ENCODE measurements around the gene HHIPL1. TPM values are rescaled to one million over a fixed set of nuclear protein-coding genes. Genes with fewer than 3 reads are reported as not detected.
A peak's percentile ranks its signal among the peaks of the same experiment; 100 is the strongest.

The HHIPL1 gene
- total RNA-seq, 1 experiment from 2014 or later, result not detected

DNA sequence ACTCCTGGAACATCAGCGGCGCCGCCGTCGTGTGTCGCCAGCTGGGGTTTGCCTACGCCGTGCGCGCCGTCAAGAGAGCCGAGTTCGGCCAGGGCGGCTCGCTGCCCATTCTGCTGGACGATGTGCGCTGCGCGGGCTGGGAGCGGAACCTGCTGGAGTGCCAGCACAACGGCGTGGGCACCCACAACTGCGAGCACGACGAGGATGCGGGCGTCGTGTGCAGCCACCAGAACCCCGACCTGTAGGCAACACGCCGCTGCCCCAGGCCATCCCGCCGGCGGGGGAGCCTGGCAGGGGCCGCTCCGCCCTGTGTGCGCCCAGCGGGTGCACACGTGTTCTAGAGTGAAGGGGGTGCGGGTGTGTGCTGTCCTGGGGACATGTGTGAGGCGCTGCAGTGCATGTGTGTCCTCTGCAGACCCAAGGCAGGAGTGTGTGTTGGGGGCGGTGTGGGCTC, 30.5 kb downstream of the HHIPL1 start:
- no peak for DNase-seq (ENCODE audit: low spot score)

GRCh38 chr14:99675951-99676350, 31.0 kb downstream of the HHIPL1 start:
- no peak for DNase-seq (ENCODE audit: low spot score)

- DNase-seq (ENCODE audit: low spot score), result peak; percentile 67
Measured at GRCh38 chr14:99676657-99677056, 31.7 kb downstream of the HHIPL1 start.

DNA sequence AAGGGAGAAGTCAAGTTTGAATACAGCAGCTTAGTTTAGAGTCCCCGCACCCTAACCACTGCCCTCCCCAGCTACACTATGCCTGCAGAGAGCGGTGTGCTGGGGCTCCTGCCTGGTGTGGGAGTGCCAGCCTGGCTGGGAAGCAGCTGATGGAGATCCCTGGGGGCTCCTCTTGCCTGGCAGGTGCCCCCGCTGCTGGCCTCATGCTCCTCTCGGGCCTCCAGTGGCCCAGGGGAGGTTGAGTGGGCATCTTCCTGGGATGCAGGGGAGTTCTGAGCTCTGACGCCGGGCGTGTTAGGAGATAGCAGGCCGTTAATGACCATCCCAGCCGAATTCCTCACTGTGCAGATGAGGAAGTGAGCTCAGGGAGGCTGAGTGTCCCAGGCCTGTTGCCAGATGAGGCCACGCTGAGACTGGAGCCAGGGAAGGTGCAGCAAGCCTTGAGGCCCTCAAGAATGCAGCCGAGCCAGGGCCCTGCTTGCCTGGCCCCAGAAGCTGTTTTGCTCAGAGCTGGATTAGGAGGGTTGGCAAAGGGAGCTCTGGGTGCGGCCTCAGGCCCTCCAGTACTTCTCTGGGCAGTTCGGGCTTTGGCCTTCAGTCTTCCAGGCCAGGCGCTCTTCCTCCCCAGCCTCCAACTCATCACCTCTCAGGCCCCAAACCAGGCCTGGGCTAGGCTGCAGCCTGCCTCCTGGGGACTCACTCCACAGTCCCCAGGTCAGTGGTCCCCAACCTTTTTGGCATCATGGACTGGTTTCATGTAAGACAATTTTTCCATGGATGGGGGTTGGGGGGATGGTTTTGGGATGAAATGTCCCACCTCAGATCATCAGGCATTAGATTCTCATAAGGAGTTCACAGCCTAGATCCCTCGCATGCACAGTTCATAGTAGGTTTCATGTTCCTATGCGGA, 32.6 kb downstream of the HHIPL1 start:
- DNase-seq (ENCODE audit: low spot score), result peak; percentile 23

DNA sequence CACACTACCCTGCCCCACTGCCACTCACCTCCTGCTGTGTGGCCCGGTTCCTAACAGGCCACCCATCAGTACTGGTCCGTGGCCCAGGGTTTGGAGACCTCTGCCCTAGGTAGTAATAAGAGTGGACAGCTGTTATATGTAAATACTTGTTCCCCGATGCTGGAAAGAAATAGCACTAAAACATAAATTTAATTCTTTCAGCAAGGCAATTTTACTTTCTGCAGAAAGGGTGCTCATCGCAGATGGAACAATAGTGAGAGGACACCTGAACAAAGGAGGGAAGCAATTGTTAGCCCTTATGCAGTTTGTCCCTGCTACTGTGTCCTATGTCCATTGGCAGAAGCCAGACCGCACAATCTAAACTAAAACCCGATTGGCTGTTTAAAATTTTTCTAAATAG, 33.3 kb downstream of the HHIPL1 start:
- DNase-seq (ENCODE audit: low spot score), result no peak

GRCh38 chr14:99679111-99679510, 34.2 kb downstream of the HHIPL1 start:
- no peak for DNase-seq (ENCODE audit: low spot score)

DNA sequence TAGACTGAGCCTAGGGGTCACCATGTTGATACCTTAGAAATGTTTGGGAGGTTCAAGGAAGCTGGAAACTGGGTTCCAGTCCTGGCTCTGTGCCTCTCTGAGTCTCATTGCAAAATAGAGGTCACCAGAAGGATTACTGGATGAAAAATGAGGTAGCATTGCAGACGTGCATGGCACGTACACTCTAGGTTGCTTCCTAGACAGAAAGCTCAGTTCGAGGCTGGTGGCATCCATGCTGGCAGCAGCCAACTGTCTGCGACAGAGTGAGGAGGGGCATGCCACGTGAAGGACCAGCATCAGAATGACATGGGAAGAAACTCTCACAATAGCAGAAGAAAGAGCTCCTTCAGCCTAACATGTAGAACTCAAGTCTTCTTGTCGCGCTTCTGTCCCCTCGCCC, 34.6 kb downstream of the HHIPL1 start:
- no peak for DNase-seq (ENCODE audit: low spot score)

DNA sequence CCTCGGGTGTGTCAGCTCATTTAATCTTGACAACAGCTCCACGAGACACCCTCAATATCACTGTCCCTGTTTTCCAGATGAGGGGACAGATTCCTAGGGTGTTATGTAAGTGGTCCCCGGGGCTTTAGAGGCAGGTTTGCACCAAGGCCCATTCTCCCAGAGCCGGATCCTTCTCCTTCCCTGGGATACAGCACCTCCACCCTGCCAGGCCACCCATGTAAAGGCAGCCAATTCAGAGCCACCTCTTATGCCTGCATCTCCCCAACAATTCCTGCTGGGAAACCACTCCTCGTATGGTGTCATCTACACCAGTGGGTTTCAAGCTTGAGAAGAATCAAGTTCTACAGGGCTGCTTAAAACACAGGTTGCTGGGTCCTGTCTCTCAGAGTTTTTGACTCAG, 35.1 kb downstream of the HHIPL1 start:
- DNase-seq (ENCODE audit: low spot score), result no peak

DNA sequence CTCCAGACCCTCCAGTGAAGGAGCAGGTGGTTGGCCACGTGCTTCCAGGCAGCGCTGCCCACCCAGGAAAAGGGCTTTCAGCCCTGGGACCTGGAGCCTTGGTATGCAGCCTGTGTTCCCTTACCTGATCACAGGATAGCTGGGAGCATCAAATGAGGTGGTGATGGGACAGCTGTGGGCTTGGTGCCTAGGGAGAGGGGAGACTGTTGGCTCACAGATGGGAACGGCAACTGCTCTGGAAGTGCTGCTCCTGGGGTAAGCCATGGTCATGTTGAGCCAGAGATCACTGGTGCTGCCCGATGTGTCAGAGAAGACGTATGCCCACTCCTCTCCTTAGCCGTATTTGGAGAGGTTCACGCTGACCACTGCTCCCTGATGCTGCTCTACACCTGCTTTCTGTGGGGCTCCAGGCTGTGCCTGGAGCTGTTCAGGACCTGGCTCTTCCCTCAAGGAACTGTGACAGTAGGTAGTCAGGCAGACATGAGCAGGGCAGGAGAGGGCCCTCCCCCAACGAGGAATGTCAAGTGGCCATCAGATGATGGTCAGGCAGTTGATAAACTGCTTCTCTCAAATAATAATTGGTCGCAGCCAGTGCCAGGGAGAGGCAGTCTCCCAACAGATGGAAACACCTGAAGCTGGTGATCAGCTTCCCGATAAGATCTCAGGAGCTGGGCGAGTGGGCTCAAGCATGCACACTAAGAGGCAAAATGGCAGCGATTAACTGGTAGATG, 36.3 kb downstream of the HHIPL1 start:
- DNase-seq (ENCODE audit: low spot score), result no peak

- no peak for DNase-seq (ENCODE audit: low spot score)
Measured at GRCh38 chr14:99681832-99682148, 36.9 kb downstream of the HHIPL1 start.

DNA sequence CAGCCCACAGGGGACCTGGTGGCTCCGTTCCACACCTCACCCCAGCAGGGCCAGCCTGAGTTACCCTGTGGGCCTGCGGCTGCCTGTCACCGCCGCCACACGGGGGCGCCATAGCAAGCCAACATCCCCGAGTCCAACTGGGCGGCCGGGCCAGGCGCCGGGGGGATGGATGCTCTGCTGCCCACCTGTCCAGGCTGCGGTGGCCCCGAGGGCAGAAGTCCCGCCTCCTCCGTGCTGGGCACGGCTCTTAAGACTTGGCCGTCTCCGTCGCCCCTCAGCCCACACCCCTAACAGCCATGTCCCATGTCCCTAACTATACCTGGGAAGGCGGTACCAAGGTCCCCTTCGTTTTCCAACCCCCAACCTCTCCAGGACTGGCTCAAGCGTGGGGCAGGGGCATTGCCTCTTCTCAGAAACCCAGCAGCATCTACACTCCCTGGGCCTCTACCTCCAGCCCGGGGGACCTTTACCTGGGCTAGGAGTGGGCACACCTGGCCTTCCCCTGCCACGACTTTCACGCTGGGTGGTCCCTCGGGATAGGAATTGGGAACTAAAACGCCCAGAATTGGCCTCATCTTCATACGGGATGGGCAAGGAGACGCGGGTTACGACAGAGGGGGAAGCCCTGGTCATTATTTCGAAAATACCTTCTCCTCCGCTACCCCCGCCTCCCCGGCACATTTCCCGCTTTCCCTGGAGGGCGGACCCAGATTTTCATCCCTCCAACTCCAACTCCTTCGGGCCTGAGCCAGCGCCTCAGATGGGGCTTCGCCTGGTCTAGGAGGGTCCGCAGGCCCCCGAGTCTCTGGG, 38.1 kb downstream of the HHIPL1 start:
- peak; percentile 30 for DNase-seq (ENCODE audit: low spot score)

- DNase-seq (ENCODE audit: low spot score), result peak; percentile 88
Measured at GRCh38 chr14:99683619-99684409, 38.9 kb downstream of the HHIPL1 start, which contains the start of gene CYP46A1. TSS of gene CYP46A1 (plus strand) at chr14:99684298. CDS start at chr14:99684418, 120 bp downstream.

GRCh38 chr14:99684410-99684934, 39.5 kb downstream of the HHIPL1 start:
- DNase-seq (ENCODE audit: low spot score), result no peak

DNA sequence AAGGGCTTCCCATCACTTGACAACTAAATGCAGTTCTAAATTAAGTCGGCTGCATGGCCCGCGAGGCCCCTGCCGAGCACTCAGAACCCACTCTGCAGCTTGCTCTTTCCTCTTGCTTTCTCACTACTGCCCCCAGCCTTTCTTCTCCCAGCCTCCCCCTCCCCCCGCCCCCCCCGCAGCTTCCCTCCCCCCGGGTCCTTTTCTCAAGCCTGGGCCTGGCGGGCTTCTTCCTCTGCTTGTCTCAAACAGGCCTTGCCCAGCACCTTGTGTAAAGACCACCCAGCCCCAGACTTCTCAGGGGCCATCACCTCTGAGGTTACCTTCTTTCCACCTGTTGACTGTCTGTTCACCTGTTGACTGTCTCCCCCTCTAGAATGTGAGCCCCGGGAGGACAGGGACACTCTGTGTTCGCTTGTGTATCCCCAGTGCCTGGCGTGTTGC, 40.2 kb downstream of the HHIPL1 start:
- no peak for DNase-seq (ENCODE audit: low spot score)

GRCh38 chr14:99685596-99685995, 40.7 kb downstream of the HHIPL1 start:
- DNase-seq (ENCODE audit: low spot score), result no peak

- DNase-seq (ENCODE audit: low spot score), result no peak
Measured at GRCh38 chr14:99686557-99687283, 41.8 kb downstream of the HHIPL1 start.

GRCh38 chr14:99687284-99688209, 42.6 kb downstream of the HHIPL1 start:
- DNase-seq (ENCODE audit: low spot score), result no peak

- DNase-seq (ENCODE audit: low spot score), result no peak
Measured at GRCh38 chr14:99688210-99688581, 43.3 kb downstream of the HHIPL1 start.

DNA sequence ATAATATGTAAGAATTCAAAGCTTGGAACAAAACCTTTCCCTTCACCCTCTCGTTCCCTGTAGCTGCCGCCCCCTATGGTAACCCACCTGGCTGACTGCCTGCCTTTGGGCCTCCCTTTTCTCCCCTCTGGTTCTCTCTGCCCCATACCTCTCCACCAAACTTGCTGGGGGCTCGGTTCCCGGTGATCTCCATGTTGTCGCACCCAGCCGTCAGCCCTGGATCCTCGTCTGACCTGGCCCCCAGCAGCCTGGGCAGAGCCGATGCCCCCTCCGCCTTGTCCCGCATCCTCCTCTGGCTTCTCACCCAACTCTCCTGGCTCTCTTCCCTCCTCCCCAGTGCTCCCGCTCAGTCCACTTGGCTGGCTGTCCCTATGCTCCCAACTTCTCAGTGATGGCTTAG, 43.7 kb downstream of the HHIPL1 start:
- DNase-seq (ENCODE audit: low spot score), result no peak

Measured in A172 (cell line).